ENCODE data around the gene ZNF281.

DNA sequence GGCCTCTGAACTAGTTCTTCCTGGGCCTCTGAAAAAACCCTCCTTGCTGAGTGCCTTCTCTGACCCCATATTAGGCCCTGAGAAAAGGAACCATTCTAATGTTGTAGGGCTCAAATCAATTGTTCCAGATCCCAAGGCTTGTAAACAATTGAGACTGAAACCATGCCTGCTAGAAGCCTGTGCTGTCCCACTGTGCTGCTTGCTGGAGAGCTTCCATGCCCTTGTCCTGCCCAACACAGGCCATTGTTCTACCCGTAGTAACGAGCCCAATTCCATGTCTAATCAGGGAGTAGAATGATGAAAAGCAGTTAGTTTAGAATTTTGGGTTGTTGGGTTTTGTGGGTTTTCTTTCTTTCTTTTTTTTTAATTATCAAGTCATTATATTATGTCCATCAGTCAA is 47.4 kb downstream of the ZNF281 start:
- TF ChIP-seq POLR2A (IDR thresholded peaks at IDR 0.05; ENCODE audit: low read length) (no peak), GATA1 (IDR thresholded peaks at IDR 0.05; ENCODE audit: low read depth, low read length) (no peak)
